ENCODE results near the gene LY6G6F. TPM values are rescaled to one million over a fixed set of nuclear protein-coding genes. Genes with fewer than 3 reads are reported as not detected.
A peak's percentile ranks its signal among the peaks of the same experiment; 100 is the strongest.
"Not testable (repeated sequence)": the region's sequence is repeated elsewhere in the genome, so short reads cannot be mapped to it uniquely, and the experiment has no call there.

LY6G6F gene
- total RNA-seq, 2 experiments from 2014 or later, result not detected

DNA sequence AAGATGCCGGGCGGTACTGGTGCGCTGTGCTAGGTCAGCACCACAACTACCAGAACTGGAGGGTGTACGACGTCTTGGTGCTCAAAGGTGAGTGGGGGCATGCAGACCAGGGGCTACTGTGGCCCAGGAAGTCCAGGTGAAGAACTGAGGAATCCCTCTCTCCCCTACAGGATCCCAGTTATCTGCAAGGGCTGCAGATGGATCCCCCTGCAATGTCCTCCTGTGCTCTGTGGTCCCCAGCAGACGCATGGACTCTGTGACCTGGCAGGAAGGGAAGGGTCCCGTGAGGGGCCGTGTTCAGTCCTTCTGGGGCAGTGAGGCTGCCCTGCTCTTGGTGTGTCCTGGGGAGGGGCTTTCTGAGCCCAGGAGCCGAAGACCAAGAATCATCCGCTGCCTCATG lies 1.0 kb downstream of the LY6G6F start:
- ChIA-PET POLR2A (no interaction called here), CTCF (no interaction called here)
- Mint-ChIP-seq H3K4me1 (ENCODE audit: low read depth) (peaks cover 26% of the 10 kb centered on the region), H3K27me3 (ENCODE audit: low read depth) (no peaks in the 10 kb centered on the region), H3K9me3 (ENCODE audit: insufficient read depth) (no peaks in the 10 kb centered on the region), H3K27ac (no peak overlapping the region), H3K4me3 (no peak overlapping the region), H3K36me3 (ENCODE audit: low read depth) (peaks cover 2% of the 10 kb centered on the region)
- DNase-seq (no peak), ATAC-seq (no peak)

DNA sequence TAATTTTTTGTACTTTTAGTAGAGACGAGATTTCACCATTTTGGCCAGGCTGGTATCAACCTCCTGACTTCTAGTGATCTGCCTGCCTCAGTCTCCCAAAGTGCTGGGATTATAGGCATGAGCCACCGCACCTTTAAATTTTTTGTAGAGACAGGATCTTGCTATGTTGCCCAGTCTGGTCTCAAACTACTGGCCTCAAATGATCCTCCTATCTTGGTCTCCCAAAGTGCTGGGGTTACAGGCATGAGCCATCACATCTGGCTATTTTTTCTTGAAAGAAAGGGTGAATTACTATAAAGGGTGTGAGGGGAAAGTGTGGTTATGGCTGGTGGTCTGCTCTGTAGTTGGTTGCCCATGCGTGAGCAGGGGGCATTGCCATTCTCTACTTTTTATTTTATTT lies 1.6 kb downstream of the LY6G6F start:
- ATAC-seq, result no peak
- Mint-ChIP-seq H3K27me3 (ENCODE audit: low read depth) (peaks cover 3% of the 10 kb centered on the region), H3K36me3 (ENCODE audit: low read depth) (no peaks in the 10 kb centered on the region), H3K4me1 (ENCODE audit: low read depth) (peaks cover 25% of the 10 kb centered on the region), H3K4me3 (no peak overlapping the region), H3K9me3 (ENCODE audit: insufficient read depth) (no peaks in the 10 kb centered on the region), H3K27ac (no peak overlapping the region)
- DNase-seq, result no peak
- CTCF ChIA-PET, result no interaction called here
- POLR2A ChIA-PET, result no interaction called here

- H3K27ac Mint-ChIP-seq; H3K9me3 Mint-ChIP-seq (ENCODE audit: insufficient read depth); POLR2A ChIA-PET; H3K27me3 Mint-ChIP-seq (ENCODE audit: low read depth); H3K4me3 Mint-ChIP-seq; DNase-seq; H3K36me3 Mint-ChIP-seq (ENCODE audit: low read depth); ATAC-seq: not testable (repeated sequence)
- H3K4me1 Mint-ChIP-seq (ENCODE audit: low read depth), result peaks cover 22% of the 10 kb centered on the region
- CTCF ChIA-PET, result interaction anchor here (0.5 kb wide), 1 partner anchor 182 kb away, joined by 3 read pairs; no protein-coding TSS in a partner anchor
Measured at GRCh38 chr6:31709157-31709556, 2.5 kb downstream of the LY6G6F start.

DNA sequence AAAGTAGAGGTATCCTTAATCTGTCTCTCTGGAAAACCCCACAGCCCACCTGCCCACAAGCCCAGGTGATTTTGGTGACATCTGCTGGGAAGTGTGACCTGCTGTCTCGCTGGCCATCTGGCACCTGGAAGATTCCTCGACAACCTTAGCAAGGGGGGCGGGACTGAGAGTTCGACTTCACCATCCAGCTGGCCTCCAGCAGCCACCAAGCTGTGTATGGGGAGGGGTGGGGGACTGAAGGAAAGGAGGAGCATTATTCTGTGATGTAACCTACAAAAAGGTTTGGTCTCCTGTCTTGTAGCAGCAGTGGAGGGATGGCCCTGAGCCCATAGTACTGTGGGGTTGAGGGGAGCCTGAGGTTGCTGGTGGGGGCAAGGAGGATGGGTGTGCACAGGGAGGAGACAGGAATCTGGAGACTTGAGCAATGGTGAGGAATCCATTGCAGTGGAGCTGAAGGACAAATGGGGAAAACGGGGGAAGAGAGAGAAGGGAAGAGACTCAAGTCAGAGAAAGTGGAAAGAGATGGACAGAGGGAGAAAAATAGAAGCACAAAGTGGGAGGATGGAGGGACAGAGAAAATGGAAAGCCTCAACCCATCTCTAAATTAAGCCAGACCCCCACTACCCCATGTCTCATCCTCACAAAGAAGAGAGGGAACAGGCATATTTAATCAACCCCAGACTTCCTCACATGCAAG lies 4.0 kb downstream of the LY6G6F start:
- POLR2A ChIA-PET, result interaction anchor here (0.7 to 1.1 kb wide), 2 partner anchors 7 to 27 kb away, joined by 3 to 6 read pairs; partner anchors contain the start of gene ABHD16A
- Mint-ChIP-seq H3K4me1 (ENCODE audit: low read depth) (peaks cover 24% of the 10 kb centered on the region), H3K4me3 (no peak overlapping the region), H3K36me3 (ENCODE audit: low read depth) (no peaks in the 10 kb centered on the region), H3K27me3 (ENCODE audit: low read depth) (peaks cover 10% of the 10 kb centered on the region), H3K27ac (peak overlapping the region; percentile 65), H3K9me3 (ENCODE audit: insufficient read depth) (no peaks in the 10 kb centered on the region)
- no peak for ATAC-seq
- CTCF ChIA-PET, result interaction anchor here (1.2 kb wide), 1 partner anchor 160 kb away, joined by 3 read pairs; no protein-coding TSS in a partner anchor
- DNase-seq, result no peak

- DNase-seq (no peak), ATAC-seq (peak; percentile 59)
- Mint-ChIP-seq H3K27ac (peak overlapping the region; percentile 65), H3K4me3 (no peak overlapping the region), H3K9me3 (ENCODE audit: insufficient read depth) (no peaks in the 10 kb centered on the region), H3K27me3 (ENCODE audit: low read depth) (peaks cover 10% of the 10 kb centered on the region), H3K4me1 (ENCODE audit: low read depth) (peaks cover 24% of the 10 kb centered on the region), H3K36me3 (ENCODE audit: low read depth) (no peaks in the 10 kb centered on the region)
- ChIA-PET POLR2A (interaction anchor here (0.7 to 1.1 kb wide), 2 partner anchors 8 to 27 kb away, joined by 3 to 6 read pairs; partner anchors contain the start of gene ABHD16A), CTCF (interaction anchor here (0.7 to 2.2 kb wide), 3 partner anchors 58 to 161 kb away, joined by 3 to 7 read pairs (median 3); no protein-coding TSS in a partner anchor)
Measured at GRCh38 chr6:31711233-31711632, 4.6 kb downstream of the LY6G6F start.

- H3K27me3 Mint-ChIP-seq (ENCODE audit: low read depth), result peaks cover 10% of the 10 kb centered on the region
- DNase-seq, result no peak
- ChIA-PET CTCF (interaction anchor here (1.7 to 2.2 kb wide), 2 partner anchors 9 to 57 kb away, joined by 6 to 7 read pairs; partner anchors contain the start of gene ABHD16A), POLR2A (interaction anchor here (0.6 to 2.1 kb wide), 2 partner anchors 9 to 24 kb away, joined by 3 to 10 read pairs; partner anchors contain the start of genes ABHD16A and CLIC1)
- ATAC-seq, result peak; percentile 59
- peaks cover 24% of the 10 kb centered on the region for H3K4me1 Mint-ChIP-seq (ENCODE audit: low read depth)
- no peak overlapping the region for H3K4me3 Mint-ChIP-seq
- H3K36me3 Mint-ChIP-seq (ENCODE audit: low read depth), result no peaks in the 10 kb centered on the region
- H3K27ac Mint-ChIP-seq, result no peak overlapping the region
- no peaks in the 10 kb centered on the region for H3K9me3 Mint-ChIP-seq (ENCODE audit: insufficient read depth)
Measured at GRCh38 chr6:31712296-31712695, 5.6 kb downstream of the LY6G6F start.

- CTCF ChIA-PET, result interaction anchor here (0.7 to 3.0 kb wide), 7 partner anchors 9 to 94 kb away, joined by 3 to 8 read pairs (median 3); partner anchors contain the start of genes ABHD16A, DDAH2, LSM2 and MPIG6B
- H3K27ac Mint-ChIP-seq, result no peak overlapping the region
- no peak for ATAC-seq
Measured at GRCh38 chr6:31713465-31713864, 6.8 kb downstream of the LY6G6F start.

DNA sequence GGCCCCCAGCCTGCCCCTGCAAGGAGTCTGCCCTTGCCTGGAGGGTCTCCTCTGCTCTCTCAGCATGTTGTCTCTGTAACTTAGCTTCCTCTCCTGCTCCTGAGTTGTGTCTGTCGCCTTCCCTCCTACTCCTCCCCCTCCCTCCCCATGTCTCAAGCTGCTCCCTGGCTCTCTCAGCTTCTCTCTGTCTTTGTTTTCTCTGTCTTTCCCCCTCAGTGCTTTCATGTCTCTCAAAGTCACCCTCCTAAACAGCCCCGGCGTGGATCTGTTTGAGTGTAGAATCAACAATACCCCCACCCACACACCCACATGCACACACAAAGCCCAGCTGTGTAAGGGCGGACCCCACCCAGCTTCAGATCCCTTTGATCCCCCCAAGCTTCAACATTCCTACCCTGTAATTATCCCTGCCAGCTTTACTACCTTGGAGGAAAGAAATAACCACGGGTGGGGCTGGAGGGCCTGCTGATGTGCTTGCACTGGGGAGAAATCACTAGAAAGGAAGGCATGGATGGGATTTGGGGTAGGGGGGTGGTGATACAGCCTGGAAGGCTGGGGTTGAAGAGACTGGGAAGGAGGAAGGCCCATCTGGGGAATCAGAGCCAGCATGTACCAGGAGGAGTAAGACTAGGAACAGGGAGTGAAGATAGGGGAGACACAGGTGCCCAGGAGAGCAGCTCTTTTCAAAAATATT lies 7.5 kb downstream of the LY6G6F start:
- ATAC-seq, result no peak
- Mint-ChIP-seq H3K4me1 (ENCODE audit: low read depth) (peaks cover 24% of the 10 kb centered on the region), H3K27ac (no peak overlapping the region), H3K4me3 (no peak overlapping the region), H3K36me3 (ENCODE audit: low read depth) (no peaks in the 10 kb centered on the region), H3K9me3 (ENCODE audit: insufficient read depth) (no peaks in the 10 kb centered on the region), H3K27me3 (ENCODE audit: low read depth) (peaks cover 10% of the 10 kb centered on the region)
- ChIA-PET CTCF (interaction anchor here (0.8 to 3.0 kb wide), 4 partner anchors 9 to 56 kb away, joined by 3 to 8 read pairs (median 3); partner anchors contain the start of genes DDAH2, MPIG6B and MSH5), POLR2A (interaction anchor here (0.8 to 2.1 kb wide), 2 partner anchors 11 to 22 kb away, joined by 3 to 10 read pairs; partner anchors contain the start of genes ABHD16A and CLIC1)
- DNase-seq, result no peak

More at GRCh38 chr6:31713465-31713864, 6.8 kb downstream of the LY6G6F start:
- Mint-ChIP-seq H3K27me3 (ENCODE audit: low read depth) (peaks cover 10% of the 10 kb centered on the region), H3K36me3 (ENCODE audit: low read depth) (no peaks in the 10 kb centered on the region), H3K9me3 (ENCODE audit: insufficient read depth) (no peaks in the 10 kb centered on the region), H3K4me3 (no peak overlapping the region), H3K4me1 (ENCODE audit: low read depth) (peaks cover 24% of the 10 kb centered on the region)
- POLR2A ChIA-PET, result interaction anchor here (2.1 kb wide), 1 partner anchor 10 kb away, joined by 10 read pairs; the partner anchor contains the start of gene ABHD16A
- no peak for DNase-seq

DNA sequence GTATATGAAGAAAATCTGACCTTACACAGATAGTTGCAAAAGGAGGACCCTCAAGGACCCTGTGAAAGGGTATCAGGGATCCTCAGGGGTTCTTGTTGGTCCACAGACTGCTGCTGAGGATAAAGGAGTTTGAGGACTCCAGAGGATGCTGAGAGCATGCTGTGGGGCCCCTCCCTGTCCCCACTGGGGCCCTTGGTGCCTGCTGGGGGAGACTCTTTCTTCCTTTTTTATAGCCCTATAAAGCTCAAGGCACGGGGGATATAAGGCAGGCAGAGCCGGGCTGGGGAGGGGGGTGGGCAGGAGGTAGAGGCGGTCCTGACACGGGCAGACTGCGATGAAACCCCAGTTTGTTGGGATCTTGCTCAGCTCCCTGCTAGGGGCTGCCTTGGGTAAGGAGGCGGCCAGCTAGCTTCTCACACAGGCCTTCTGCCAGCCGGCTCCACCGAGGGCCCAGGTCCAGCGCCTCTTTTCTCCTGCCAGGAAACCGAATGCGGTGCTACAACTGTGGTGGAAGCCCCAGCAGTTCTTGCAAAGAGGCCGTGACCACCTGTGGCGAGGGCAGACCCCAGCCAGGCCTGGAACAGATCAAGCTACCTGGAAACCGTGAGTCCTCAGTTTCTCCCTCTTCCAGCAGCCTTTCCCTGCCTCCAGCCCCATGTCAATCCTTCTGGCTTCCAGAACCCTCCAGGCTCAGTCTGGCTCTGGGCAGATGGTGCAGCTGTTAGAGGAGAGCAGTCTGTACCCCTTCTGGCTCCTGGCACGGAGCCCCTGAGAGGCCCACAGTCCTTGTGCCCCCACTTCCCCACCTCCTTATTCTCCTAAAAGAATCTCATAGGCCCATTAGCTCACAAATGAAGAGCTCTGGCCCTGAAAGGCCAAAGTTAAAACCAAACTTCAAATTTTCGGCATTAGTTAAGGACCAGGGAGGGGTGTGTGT lies 8.6 kb downstream of the LY6G6F start, which contains the start of gene LY6G6D:
TSS of gene LY6G6D (plus strand) at position 327 of the 937 bp plus-strand sequence. CDS start at position 335, 8 bp downstream.
- ATAC-seq, result no peak
- no peak within 1 kb of the TSS for H3K27ac Mint-ChIP-seq

GRCh38 chr6:31717499-31718222 lies 11.0 kb downstream of the LY6G6F start:
- no peaks in the 10 kb centered on the region for H3K36me3 Mint-ChIP-seq (ENCODE audit: low read depth)

More for the DNA sequence above, 8.6 kb downstream of the LY6G6F start, which contains the start of gene LY6G6D:
- CTCF ChIA-PET, result interaction anchor here (1.3 to 3.0 kb wide), 2 partner anchors 14 to 34 kb away, joined by 3 to 8 read pairs; partner anchors contain the start of genes DDAH2 and LY6G5C
- Mint-ChIP-seq H3K4me1 (ENCODE audit: low read depth) (peaks cover 23% of the 10 kb centered on the region), H3K36me3 (ENCODE audit: low read depth) (no peaks in the 10 kb centered on the region), H3K4me3 (no peak within 1 kb of the TSS), H3K27me3 (ENCODE audit: low read depth) (peaks cover 11% of the 10 kb centered on the region), H3K9me3 (ENCODE audit: insufficient read depth) (no peaks in the 10 kb centered on the region)
- no peak for DNase-seq
- POLR2A ChIA-PET, result interaction anchor here (0.6 to 0.8 kb wide), 4 partner anchors 12 to 115 kb away, joined by 3 to 4 read pairs (median 3); partner anchors contain the start of genes ABHD16A, C6orf47 and CLIC1

More at GRCh38 chr6:31717499-31718222, 11.0 kb downstream of the LY6G6F start:
- ChIA-PET CTCF (no interaction called here), POLR2A (interaction anchor here (0.6 kb wide), 1 partner anchor 8 kb away, joined by 4 read pairs; no protein-coding TSS in a partner anchor)
- no peaks in the 10 kb centered on the region for H3K9me3 Mint-ChIP-seq (ENCODE audit: insufficient read depth)
- H3K4me3 Mint-ChIP-seq, result no peak overlapping the region
- no peak for DNase-seq
- ATAC-seq, result no peak
- H3K27me3 Mint-ChIP-seq (ENCODE audit: low read depth), result peaks cover 18% of the 10 kb centered on the region
- H3K4me1 Mint-ChIP-seq (ENCODE audit: low read depth), result peaks cover 6% of the 10 kb centered on the region
- H3K27ac Mint-ChIP-seq, result no peak overlapping the region

All from activated CD8-positive, alpha-beta T cell treated with anti-CD3 and anti-CD28 coated beads, Interleukin-2, amount 10 ng/mL, durations not matched to agents 7 days and 5 days (primary cell).